GM19372 (cell line): ENCODE measurements around the gene RRP36.
A peak's percentile ranks its signal among the peaks of the same experiment; 100 is the strongest.
"Not testable (repeated sequence)": the region's sequence is repeated elsewhere in the genome, so short reads cannot be mapped to it uniquely, and the experiment has no call there.

Experiments
- ATAC-seq: cut with Tn5 transposase; IDR thresholded peaks from one replicate; pipeline ENCODE4 v1.9.1; 2021; ENCODE audit warnings: mild to moderate bottlenecking, low read depth, moderate library complexity; ENCODE audit not compliant: unreplicated experiment

The RRP36 gene

GRCh38 chr6:43021270-43022047, at the start of gene RRP36:
Gene RRP36 (plus strand): TSS chr6:43021623. CDS start chr6:43021655, 32 bp downstream.
- ATAC-seq: peak; percentile 70

GRCh38 chr6:42971746-42972327, 49.6 kb upstream of the RRP36 start:
- no peak for ATAC-seq

GRCh38 chr6:42973926-42974325, 47.5 kb upstream of the RRP36 start:
- ATAC-seq: no peak

GRCh38 chr6:42974919-42975505, 46.4 kb upstream of the RRP36 start:
- ATAC-seq: no peak

GRCh38 chr6:42978487-42978838, 43.0 kb upstream of the RRP36 start:
- ATAC-seq: no peak

- ATAC-seq: peak; percentile 92
These were observed 42.4 kb upstream of the RRP36 start, which contains the start of gene PEX6 for GRCh38 chr6:42978839-42979522. Gene PEX6 (minus strand): TSS chr6:42979181. CDS start chr6:42979150, 31 bp downstream.

GRCh38 chr6:42979523-42980177, 41.8 kb upstream of the RRP36 start:
- ATAC-seq: no peak

GRCh38 chr6:42981836-42982235, 39.6 kb upstream of the RRP36 start:
- ATAC-seq: no peak

- peak; percentile 91 for ATAC-seq
These were observed 37.2 kb upstream of the RRP36 start, which contains the start of gene PPP2R5D for GRCh38 chr6:42984001-42984923. Gene PPP2R5D (plus strand): TSS chr6:42984570. CDS start chr6:42984678, 108 bp downstream.

- ATAC-seq: no peak
These were observed 36.4 kb upstream of the RRP36 start for GRCh38 chr6:42984924-42985475.

- no peak for ATAC-seq
These were observed 33.6 kb upstream of the RRP36 start for GRCh38 chr6:42987533-42988451.

GRCh38 chr6:42988486-42989020, 32.9 kb upstream of the RRP36 start:
- ATAC-seq: no peak

- ATAC-seq: no peak
These were observed 31.5 kb upstream of the RRP36 start for GRCh38 chr6:42989923-42990322.

GRCh38 chr6:42993445-42993844, 28.0 kb upstream of the RRP36 start:
- ATAC-seq: no peak

- no peak for ATAC-seq
These were observed 24.9 kb upstream of the RRP36 start for GRCh38 chr6:42996513-42996912.

GRCh38 chr6:42998205-42998604, 23.2 kb upstream of the RRP36 start:
- not testable (repeated sequence) for ATAC-seq

- ATAC-seq: no peak
These were observed 19.6 kb upstream of the RRP36 start for GRCh38 chr6:43001843-43002242.

- no peak for ATAC-seq
These were observed 15.6 kb upstream of the RRP36 start for GRCh38 chr6:43005844-43006243.
